CD14-positive monocyte (primary cell): Measurements from ENCODE around the gene NEMF. TPM values are rescaled to one million over a fixed set of nuclear protein-coding genes. Genes with fewer than 3 reads are reported as not detected.

Experiments used
- DNase-seq, 3 donors: peaks; one replicate each; pipeline ENCODE4 v3.0.0-alpha.2; 2011 to 2022
- H2AFZ ChIP-seq: 2 replicates; pipeline ENCODE4 v1.6.0; 2012; ENCODE audit warnings: mild to moderate bottlenecking, low read depth, low read length, inconsistent platforms; ENCODE audit not compliant: insufficient read depth, poor library complexity, severe bottlenecking
- H3K27ac ChIP-seq, 2 donors: 1 replicate in 1 of 2; 2 replicates in 1 of 2; pipeline ENCODE4 v1.5.1; 2012 to 2013; ENCODE audit warnings: low read length in 2 of 2, control low read depth in 1 of 2, inconsistent platforms in 1 of 2, low read depth in 1 of 2, mild to moderate bottlenecking in 1 of 2
- H3K27me3 ChIP-seq, 2 donors: one replicate each; pipeline versions ENCODE4 v1.6.0 to v1.6.1; 2011 to 2013; ENCODE audit warnings: low read length in 2 of 2; ENCODE audit not compliant: control insufficient read depth in 2 of 2, insufficient read depth in 2 of 2
- H3K36me3 ChIP-seq, 2 donors: replicated peaks in 1 of 2; 1 replicate in 1 of 2; 2 replicates in 1 of 2; pipeline versions ENCODE4 v1.5.1 to v1.6.1; 2012 to 2013; ENCODE audit warnings: low read length in 2 of 2, control low read depth in 1 of 2, inconsistent platforms in 1 of 2, mild to moderate bottlenecking in 1 of 2; ENCODE audit not compliant: insufficient read depth in 2 of 2, control insufficient read depth in 1 of 2
- H3K4me1 ChIP-seq, 2 donors: 1 replicate in 1 of 2; 2 replicates in 1 of 2; pipeline versions ENCODE4 v1.5.1 to v1.6.1; 2012 to 2013; ENCODE audit warnings: low read length in 2 of 2, control low read depth in 1 of 2, inconsistent platforms in 1 of 2, mild to moderate bottlenecking in 1 of 2, moderate library complexity in 1 of 2; ENCODE audit not compliant: insufficient read depth in 2 of 2, control insufficient read depth in 1 of 2
- H3K4me2 ChIP-seq: replicated peaks from 2 replicates; pipeline ENCODE3; 2012; ENCODE audit warnings: low read length, moderate library complexity, mild to moderate bottlenecking; ENCODE audit not compliant: poor library complexity, severe bottlenecking; ENCODE audit errors: extremely low read depth
- H3K4me3 ChIP-seq, 3 experiments: fragments of 200-600 bp in 1 of 3; sonication (generic) in 1 of 3; replicated peaks in 1 of 3; 1 replicate in 2 of 3; 2 replicates in 1 of 3; pipeline ENCODE4 v1.5.1; 2011 to 2013; ENCODE audit warnings: low read length in 3 of 3, mild to moderate bottlenecking in 3 of 3, control low read depth in 2 of 3, low read depth in 2 of 3, inconsistent platforms in 1 of 3, moderate library complexity in 1 of 3
- H3K79me2 ChIP-seq: 2 replicates; pipeline ENCODE4 v1.6.0; 2012; ENCODE audit warnings: mild to moderate bottlenecking, control low read depth, inconsistent platforms, low read length, moderate library complexity; ENCODE audit not compliant: insufficient read depth
- H3K9ac ChIP-seq: 2 replicates; pipeline ENCODE4 v1.6.0; 2017; ENCODE audit warnings: low read length, mild to moderate bottlenecking; ENCODE audit not compliant: insufficient read depth, poor library complexity, severe bottlenecking
- H3K9me3 ChIP-seq, 2 donors: replicated peaks in 1 of 2; 1 replicate in 1 of 2; 2 replicates in 1 of 2; pipeline versions ENCODE4 v1.5.1 to v1.6.1; 2012 to 2013; ENCODE audit warnings: low read length in 2 of 2, control low read depth in 1 of 2; ENCODE audit not compliant: control insufficient read depth in 1 of 2, insufficient read depth in 1 of 2
- H4K20me1 ChIP-seq: 2 replicates; pipeline ENCODE4 v1.6.0; 2012; ENCODE audit warnings: mild to moderate bottlenecking, low read length, control low read depth, moderate library complexity; ENCODE audit not compliant: insufficient read depth
- H3K27ac Mint-ChIP-seq, 7 donors: one replicate each; pipeline ENCODE4 v1.8.0; 2020; ENCODE audit warnings: mild to moderate bottlenecking in 7 of 7, mixed read lengths in 7 of 7, moderate library complexity in 6 of 7, inconsistent platforms in 2 of 7
- H3K27me3 Mint-ChIP-seq, 3 donors: one replicate each; pipeline ENCODE4 v1.8.0; 2021 to 2022; ENCODE audit warnings: low read depth in 3 of 3, mild to moderate bottlenecking in 3 of 3, mixed read lengths in 3 of 3, moderate library complexity in 3 of 3, inconsistent platforms in 1 of 3
- H3K36me3 Mint-ChIP-seq, 2 donors: one replicate each; pipeline ENCODE4 v1.8.0; 2020; ENCODE audit warnings: mixed read lengths in 2 of 2, inconsistent platforms in 1 of 2, mild to moderate bottlenecking in 1 of 2
- H3K4me1 Mint-ChIP-seq: one replicate; pipeline ENCODE4 v1.8.0; 2020; ENCODE audit warnings: mild to moderate bottlenecking, mixed read lengths
- H3K4me3 Mint-ChIP-seq, 2 donors: one replicate each; pipeline ENCODE4 v1.8.0; 2020; ENCODE audit warnings: mild to moderate bottlenecking in 2 of 2, mixed read lengths in 2 of 2, moderate library complexity in 1 of 2
- H3K9me3 Mint-ChIP-seq, 7 donors: one replicate each; pipeline ENCODE4 v1.8.0; 2020 to 2022; ENCODE audit warnings: mixed read lengths in 7 of 7, mild to moderate bottlenecking in 6 of 7, moderate library complexity in 6 of 7, inconsistent platforms in 2 of 7
- WGBS: methylation state at CpG from one replicate; pipeline ENCODE4 v1.1.5; 2013; ENCODE audit warnings: missing lambda C conversion rate; ENCODE audit not compliant: insufficient coverage; 5-methylcytosine and 5-hydroxymethylcytosine counted together
- intact Hi-C, 2 donors: fragments of 100-400 bp; cut with micrococcal nuclease; formaldehyde crosslinking; loops; one replicate each; pipeline versions ENCODE4 v1.15.0 to v1.15.1; 2023
- polyA plus RNA-seq, 3 donors: library from polyadenylated mRNA; depleted of rRNA in 1 of 3; unstranded in 2 of 3; stranded (reverse) in 1 of 3; fragments of 300-500 nt in 2 of 3; fragments of >200 nt in 1 of 3; fragmentation: Illumina TruSeq in 2 of 3; gene quantifications; 1 replicate in 2 of 3; 2 replicates in 1 of 3; pipeline ENCODE4 v1.2.3, GENCODE V29; 2012 to 2021
- TF ChIP-seq, protein P1 (sequence below): fragments of 200-600 bp; IDR thresholded peaks from one replicate; pipeline ENCODE4 v1.8.0; 2022; ENCODE audit warnings: antibody characterized with exemption, mild to moderate bottlenecking

The NEMF gene
- polyA plus RNA-seq, 3 donors: 18.3 to 27.6 (median 22.2) TPM

DNA sequence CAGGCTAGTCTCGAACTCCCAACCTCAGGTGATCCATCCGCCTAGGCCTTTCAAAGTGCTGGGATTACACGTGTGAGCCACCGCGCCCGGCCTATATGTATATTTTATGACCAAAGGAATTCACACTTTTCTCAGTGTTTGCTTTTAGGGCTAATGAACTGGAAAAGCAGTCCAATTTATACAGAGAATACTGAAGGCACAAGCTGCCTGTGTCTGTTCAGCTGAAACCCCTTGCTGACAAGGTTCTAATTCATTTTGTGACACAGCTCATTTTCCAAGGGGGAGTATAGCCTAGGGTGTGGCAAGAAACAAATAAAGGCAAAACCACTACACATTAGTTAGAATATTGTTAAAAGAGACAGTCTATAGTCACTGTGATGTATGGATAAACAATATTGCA is 18.3 kb upstream of the NEMF start:
- Histone ChIP-seq H3K4me3 (no peak overlapping the region), H3K9me3 (no peaks in the 10 kb centered on the region), H3K27me3 (no peaks in the 10 kb centered on the region), H4K20me1 (no peaks in the 10 kb centered on the region), H3K4me2 (no peak overlapping the region), H3K36me3 (no peaks in the 10 kb centered on the region), H3K27ac (no peak overlapping the region), H3K4me1 (peaks cover 32 to 35% of the 10 kb centered on the region in 2 donors), H3K9ac (no peak overlapping the region), H2AFZ (no peak overlapping the region), H3K79me2 (no peaks in the 10 kb centered on the region)
- no peaks in the 10 kb centered on the region for H3K9me3 Mint-ChIP-seq
- H3K27me3 Mint-ChIP-seq: no peaks in the 10 kb centered on the region
- DNase-seq: no peak
- no CpG with 5 or more reads among the region's 6 CpGs for WGBS
- H3K4me3 Mint-ChIP-seq: no peak overlapping the region
- H3K36me3 Mint-ChIP-seq: no peaks in the 10 kb centered on the region
- H3K27ac Mint-ChIP-seq: peak overlapping the region in 5 of 7 donors; percentile 89 to 99 (median 92)
- intact Hi-C loops: no loop called here
- TF ChIP-seq, protein P1, sequence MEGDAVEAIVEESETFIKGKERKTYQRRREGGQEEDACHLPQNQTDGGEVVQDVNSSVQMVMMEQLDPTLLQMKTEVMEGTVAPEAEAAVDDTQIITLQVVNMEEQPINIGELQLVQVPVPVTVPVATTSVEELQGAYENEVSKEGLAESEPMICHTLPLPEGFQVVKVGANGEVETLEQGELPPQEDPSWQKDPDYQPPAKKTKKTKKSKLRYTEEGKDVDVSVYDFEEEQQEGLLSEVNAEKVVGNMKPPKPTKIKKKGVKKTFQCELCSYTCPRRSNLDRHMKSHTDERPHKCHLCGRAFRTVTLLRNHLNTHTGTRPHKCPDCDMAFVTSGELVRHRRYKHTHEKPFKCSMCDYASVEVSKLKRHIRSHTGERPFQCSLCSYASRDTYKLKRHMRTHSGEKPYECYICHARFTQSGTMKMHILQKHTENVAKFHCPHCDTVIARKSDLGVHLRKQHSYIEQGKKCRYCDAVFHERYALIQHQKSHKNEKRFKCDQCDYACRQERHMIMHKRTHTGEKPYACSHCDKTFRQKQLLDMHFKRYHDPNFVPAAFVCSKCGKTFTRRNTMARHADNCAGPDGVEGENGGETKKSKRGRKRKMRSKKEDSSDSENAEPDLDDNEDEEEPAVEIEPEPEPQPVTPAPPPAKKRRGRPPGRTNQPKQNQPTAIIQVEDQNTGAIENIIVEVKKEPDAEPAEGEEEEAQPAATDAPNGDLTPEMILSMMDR: no peak
- peaks cover 32% of the 10 kb centered on the region for H3K4me1 Mint-ChIP-seq

DNA sequence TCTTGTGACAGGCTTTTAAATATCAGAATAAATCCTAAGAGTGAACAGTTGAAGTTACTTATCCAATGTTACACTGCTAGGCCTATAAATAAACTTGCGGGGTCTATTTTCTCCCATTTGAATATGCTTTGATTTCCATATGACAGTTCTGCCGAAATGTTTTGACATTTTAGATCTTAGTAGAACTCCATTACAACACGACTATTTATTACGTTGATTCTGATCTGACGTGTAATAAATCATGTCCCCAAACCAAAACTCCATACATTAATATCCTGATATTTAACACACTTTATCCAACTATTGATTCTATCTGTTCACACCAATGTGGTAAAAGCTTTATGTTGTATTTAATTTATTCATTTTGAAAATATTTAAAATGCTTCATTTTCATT is 16.1 kb upstream of the NEMF start:
- peak overlapping the region; percentile 87 to 89 for H3K4me3 Mint-ChIP-seq
- WGBS: 67% methylated on average over 1 of the region's 5 CpGs
- Histone ChIP-seq H3K9me3 (no peaks in the 10 kb centered on the region), H2AFZ (peak overlapping the region; percentile 26), H3K79me2 (peaks cover 7% of the 10 kb centered on the region), H3K27me3 (no peaks in the 10 kb centered on the region), H3K9ac (peak overlapping the region; percentile 62), H3K4me1 (peaks cover 45 to 53% of the 10 kb centered on the region in 2 donors), H3K4me2 (peak overlapping the region; percentile 80), H3K4me3 (peak overlapping the region; percentile 28 to 80 (median 70)), H3K36me3 (no peaks in the 10 kb centered on the region), H4K20me1 (no peaks in the 10 kb centered on the region), H3K27ac (peak overlapping the region; percentile 66 to 96)
- intact Hi-C loops: loop anchor here in 1 of 2 donors (5.0 kb wide), 1 partner anchor 169 kb away; no protein-coding TSS in a partner anchor
- no peaks in the 10 kb centered on the region for H3K36me3 Mint-ChIP-seq
- H3K27ac Mint-ChIP-seq: peak overlapping the region; percentile 92 to 99 (median 98)
- H3K9me3 Mint-ChIP-seq: no peaks in the 10 kb centered on the region
- TF ChIP-seq, protein P1: no peak
- H3K27me3 Mint-ChIP-seq: no peaks in the 10 kb centered on the region
- DNase-seq: no peak
- peaks cover 32% of the 10 kb centered on the region for H3K4me1 Mint-ChIP-seq
